Immature natural killer cell (primary cell): ENCODE measurements around the gene STIM1. TPM values are rescaled to one million over a fixed set of nuclear protein-coding genes. Genes with fewer than 3 reads are reported as not detected.
"Not testable (repeated sequence)": the region's sequence is repeated elsewhere in the genome, so short reads cannot be mapped to it uniquely, and the experiment has no call there.

Source experiments
- DNase-seq, 3 donors: peaks; one replicate each; pipeline ENCODE4 v3.0.0; 2022; ENCODE audit warnings: mixed read lengths in 1 of 3
- H3K27ac Mint-ChIP-seq, 6 donors: one replicate each; pipeline ENCODE4 v1.8.0; 2020; ENCODE audit warnings: mixed read lengths in 6 of 6, mild to moderate bottlenecking in 5 of 6, inconsistent platforms in 4 of 6, moderate library complexity in 3 of 6
- H3K27me3 Mint-ChIP-seq, 3 donors: one replicate each; pipeline ENCODE4 v1.8.0; 2020 to 2021; ENCODE audit warnings: low read depth in 3 of 3, mild to moderate bottlenecking in 3 of 3, mixed read lengths in 3 of 3, moderate library complexity in 3 of 3, inconsistent platforms in 1 of 3
- H3K36me3 Mint-ChIP-seq, 3 donors: one replicate each; pipeline ENCODE4 v1.8.0; 2020; ENCODE audit warnings: mixed read lengths in 3 of 3, inconsistent platforms in 2 of 3, mild to moderate bottlenecking in 2 of 3
- H3K4me1 Mint-ChIP-seq, 2 donors: one replicate each; pipeline ENCODE4 v1.8.0; 2020; ENCODE audit warnings: inconsistent platforms in 2 of 2, mild to moderate bottlenecking in 2 of 2, mixed read lengths in 2 of 2, moderate library complexity in 1 of 2
- H3K4me3 Mint-ChIP-seq, 5 donors: one replicate each; pipeline ENCODE4 v1.8.0; 2020; ENCODE audit warnings: mild to moderate bottlenecking in 5 of 5, mixed read lengths in 5 of 5, inconsistent platforms in 3 of 5, moderate library complexity in 3 of 5
- H3K9me3 Mint-ChIP-seq, 6 donors: one replicate each; pipeline ENCODE4 v1.8.0; 2020; ENCODE audit warnings: mild to moderate bottlenecking in 6 of 6, mixed read lengths in 6 of 6, inconsistent platforms in 4 of 6, moderate library complexity in 3 of 6
- polyA plus RNA-seq, 3 donors: library from polyadenylated mRNA; unstranded; fragments of 300-500 nt; fragmentation: Illumina TruSeq; gene quantifications; one replicate each; pipeline ENCODE4 v1.2.3, GENCODE V29; 2021

Gene STIM1
- polyA plus RNA-seq, 3 donors from 2014 or later: 28.7 to 53.1 (median 45.5) TPM

DNA sequence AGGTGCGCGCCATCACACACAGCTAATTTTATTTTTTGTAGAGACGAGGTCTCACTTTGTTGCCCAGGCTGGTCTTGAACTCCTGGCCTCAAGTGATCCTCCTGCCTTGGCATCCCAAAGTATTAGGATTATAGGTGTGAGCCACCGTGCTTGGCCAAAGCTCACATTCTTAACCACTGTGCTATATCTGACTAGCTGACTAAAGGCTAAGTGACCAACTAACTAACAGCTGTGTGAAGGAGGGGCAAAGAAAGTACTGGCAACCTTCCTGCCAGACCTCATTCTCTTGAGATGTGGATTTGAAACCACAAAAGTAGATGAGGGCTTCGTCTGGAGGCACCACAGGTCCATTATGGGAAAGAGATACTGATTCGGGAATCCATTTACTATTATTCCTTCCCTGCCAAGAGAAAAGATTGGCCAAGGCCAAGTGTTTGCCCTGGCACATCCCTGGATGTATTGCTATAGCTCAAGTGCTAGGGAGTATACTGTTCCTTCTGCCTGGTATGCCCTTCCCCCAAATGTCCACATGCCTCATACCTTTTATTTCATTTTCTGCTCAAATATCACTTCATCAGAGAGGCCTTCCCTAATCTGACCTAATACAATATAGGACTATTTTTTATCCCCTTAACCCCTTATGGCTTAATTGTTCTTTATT is 186.4 kb downstream of the STIM1 start:
- Mint-ChIP-seq H3K36me3 (peaks cover 0 to 4% (median 0%) of the 10 kb centered on the region in 3 donors), H3K4me1 (peaks cover 52 to 80% of the 10 kb centered on the region in 2 donors), H3K27ac (peak overlapping the region in 3 of 6 donors; percentile 2 to 47 (median 5)), H3K9me3 (no peaks in the 10 kb centered on the region), H3K4me3 (no peak overlapping the region), H3K27me3 (peaks cover 0 to 1% (median 0%) of the 10 kb centered on the region in 3 donors)
- DNase-seq: no peak

DNA sequence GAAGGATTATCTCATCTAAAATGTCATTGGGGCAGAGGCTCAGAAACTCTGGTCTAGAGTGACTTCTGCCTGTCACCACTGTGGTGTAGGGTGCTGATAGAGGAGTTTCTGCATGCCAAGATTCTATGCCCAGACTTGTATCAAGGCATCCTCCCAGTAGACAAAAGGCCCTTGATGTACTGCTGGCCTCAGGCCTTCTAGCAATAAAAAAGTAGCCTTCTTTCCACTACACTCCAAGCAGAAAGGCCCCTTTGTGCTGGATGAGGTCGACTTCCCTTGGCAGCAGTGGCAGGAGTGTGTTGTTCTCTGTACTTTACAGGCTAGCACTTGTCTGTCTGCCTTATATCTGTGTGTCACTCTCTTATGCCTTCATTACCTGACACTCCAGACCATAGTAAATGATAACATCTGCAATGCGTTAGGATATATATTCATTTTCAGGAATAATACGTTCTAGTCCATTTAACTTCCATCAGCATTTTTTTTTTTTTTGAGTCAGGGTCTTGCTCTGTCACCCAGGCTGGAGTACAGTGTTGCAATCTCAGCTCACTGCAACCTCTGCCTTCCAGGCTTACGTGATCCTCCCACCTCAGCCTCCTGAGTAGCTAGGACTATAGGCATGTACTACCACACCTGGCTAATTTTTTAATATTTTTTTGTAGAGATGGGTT is 189.6 kb downstream of the STIM1 start:
- Mint-ChIP-seq H3K27ac (peak overlapping the region; percentile 5 to 61 (median 16)), H3K9me3 (no peaks in the 10 kb centered on the region), H3K27me3 (peaks cover 0 to 2% (median 1%) of the 10 kb centered on the region in 3 donors), H3K4me1 (peaks cover 48 to 72% of the 10 kb centered on the region in 2 donors), H3K4me3 (no peak overlapping the region), H3K36me3 (peaks cover 0 to 7% (median 3%) of the 10 kb centered on the region in 3 donors)
- no peak for DNase-seq

DNA sequence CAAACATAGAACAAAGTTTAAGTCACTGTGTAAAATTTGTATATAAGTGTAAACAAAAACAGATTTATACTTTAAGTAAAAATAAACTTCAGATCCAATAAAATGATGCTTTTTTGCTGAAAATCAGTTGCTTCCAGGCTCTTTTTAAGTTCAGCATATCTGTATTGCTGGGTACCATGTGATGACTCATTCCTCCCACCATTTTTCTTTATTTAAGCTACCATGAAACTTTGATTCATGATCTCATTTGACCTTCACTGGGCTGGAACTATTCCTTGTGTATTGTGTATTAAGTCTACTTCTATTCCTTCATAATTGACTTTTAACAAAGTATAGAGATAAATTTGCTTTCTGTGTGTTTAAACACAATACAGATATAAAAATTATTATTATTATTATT is 192.9 kb downstream of the STIM1 start:
- Mint-ChIP-seq H3K27me3 (peaks cover 0 to 4% (median 2%) of the 10 kb centered on the region in 3 donors), H3K9me3 (peaks cover 0 to 2% (median 0%) of the 10 kb centered on the region in 6 donors), H3K4me3 (no peak overlapping the region), H3K4me1 (peaks cover 30 to 44% of the 10 kb centered on the region in 2 donors), H3K27ac (peak overlapping the region in 4 of 6 donors; percentile 37 to 77 (median 56)), H3K36me3 (peaks cover 0 to 21% (median 19%) of the 10 kb centered on the region in 3 donors)
- no peak for DNase-seq

DNA sequence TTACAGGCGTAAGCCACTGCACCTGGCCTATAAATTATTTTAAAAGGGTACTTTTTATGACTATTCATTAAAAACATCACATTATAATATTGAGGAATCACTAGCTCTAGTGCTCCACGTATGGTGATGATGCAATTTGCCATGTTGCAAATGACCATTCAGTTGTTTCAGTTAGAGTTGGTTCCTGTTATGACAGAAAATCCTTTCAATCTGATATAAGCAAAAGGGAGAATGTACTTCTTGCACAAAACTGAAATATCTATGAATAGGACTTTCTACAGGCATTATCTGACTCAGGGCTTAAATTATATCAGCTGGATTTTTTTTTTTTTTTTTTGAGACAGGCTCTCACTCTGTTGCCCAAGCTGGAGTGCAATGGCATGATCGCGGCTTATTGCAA is 193.5 kb downstream of the STIM1 start:
- Mint-ChIP-seq H3K9me3 (peaks cover 0 to 2% (median 0%) of the 10 kb centered on the region in 6 donors), H3K36me3 (peaks cover 0 to 21% (median 19%) of the 10 kb centered on the region in 3 donors), H3K27me3 (peaks cover 0 to 4% (median 2%) of the 10 kb centered on the region in 3 donors), H3K4me3 (no peak overlapping the region), H3K27ac (no peak overlapping the region), H3K4me1 (peaks cover 28 to 40% of the 10 kb centered on the region in 2 donors)
- no peak for DNase-seq

DNA sequence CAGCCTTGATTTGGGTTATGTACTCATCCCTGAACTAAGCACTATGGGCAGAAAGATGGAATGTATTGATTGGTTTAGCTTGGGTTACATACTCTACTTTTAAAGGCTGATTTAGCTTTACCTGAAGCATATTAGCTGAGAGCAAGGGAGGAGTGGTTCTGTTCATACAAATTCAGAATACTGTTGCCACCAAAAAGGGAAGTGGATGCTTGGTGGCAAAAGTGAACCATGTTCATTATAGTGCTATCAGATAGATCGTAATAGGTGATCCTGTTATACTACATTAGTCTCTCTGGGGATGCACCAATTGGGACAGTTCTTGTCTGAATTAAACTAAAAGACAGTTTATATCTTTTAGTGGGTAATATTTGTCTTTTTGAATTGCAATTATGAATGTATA is 194.7 kb downstream of the STIM1 start:
- Mint-ChIP-seq H3K27me3 (peaks cover 0 to 4% (median 2%) of the 10 kb centered on the region in 3 donors), H3K36me3 (peaks cover under 1 to 21% (median 19%) of the 10 kb centered on the region in 3 donors), H3K4me3 (no peak overlapping the region), H3K4me1 (peaks cover 17 to 29% of the 10 kb centered on the region in 2 donors), H3K9me3 (peaks cover 0 to 2% (median 0%) of the 10 kb centered on the region in 6 donors), H3K27ac (peak overlapping the region in 1 of 6 donors; percentile 21)
- no peak for DNase-seq

DNA sequence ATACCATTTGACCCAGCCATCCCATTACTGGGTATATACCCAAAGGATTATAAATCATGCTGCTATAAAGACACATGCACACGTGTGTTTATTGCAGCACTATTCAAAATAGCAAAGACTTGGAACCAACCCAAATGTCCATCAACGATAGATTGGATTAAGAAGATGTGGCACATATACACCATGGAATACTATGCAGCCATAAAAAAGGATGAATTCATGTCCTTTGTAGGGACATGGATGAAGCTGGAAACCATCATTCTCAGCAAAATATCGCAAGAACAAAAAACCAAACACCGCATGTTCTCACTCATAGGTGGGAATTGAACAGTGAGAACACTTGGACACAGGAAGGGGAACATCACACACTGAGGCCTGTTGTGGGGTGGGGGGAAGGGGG is 197.7 kb downstream of the STIM1 start:
- not testable (repeated sequence) for H3K9me3 Mint-ChIP-seq, H3K27ac Mint-ChIP-seq, H3K27me3 Mint-ChIP-seq, DNase-seq, H3K4me3 Mint-ChIP-seq
- Mint-ChIP-seq H3K36me3 (peaks cover 13 to 34% (median 24%) of the 10 kb centered on the region in 3 donors), H3K4me1 (peaks cover 11 to 19% of the 10 kb centered on the region in 2 donors)

DNA sequence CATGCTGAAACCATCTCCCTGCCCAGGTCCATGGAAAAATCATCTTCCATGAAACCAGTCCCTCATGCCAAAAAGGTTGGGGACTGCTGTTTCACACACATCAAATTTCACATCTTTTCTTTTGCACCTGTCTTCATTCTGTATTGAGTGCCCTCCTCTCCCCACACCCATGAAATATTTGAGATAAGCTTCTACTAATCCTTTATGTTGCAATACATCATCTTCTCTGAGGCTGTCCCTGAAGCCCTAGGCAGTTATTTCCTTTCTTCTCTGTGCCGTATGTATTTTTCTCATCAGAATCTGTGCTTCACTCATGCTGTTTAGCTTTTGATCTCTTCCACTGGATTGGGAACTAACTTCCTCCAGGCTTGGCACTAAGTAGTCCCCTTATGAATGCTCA is 199.2 kb downstream of the STIM1 start:
- Mint-ChIP-seq H3K4me3 (no peak overlapping the region), H3K27ac (peak overlapping the region in 1 of 6 donors; percentile 42), H3K36me3 (peaks cover 13 to 45% (median 31%) of the 10 kb centered on the region in 3 donors), H3K9me3 (peaks cover 0 to 2% (median 0%) of the 10 kb centered on the region in 6 donors), H3K27me3 (peaks cover 0 to 4% (median 0%) of the 10 kb centered on the region in 3 donors), H3K4me1 (peaks cover 7 to 12% of the 10 kb centered on the region in 2 donors)
- DNase-seq: no peak

DNA sequence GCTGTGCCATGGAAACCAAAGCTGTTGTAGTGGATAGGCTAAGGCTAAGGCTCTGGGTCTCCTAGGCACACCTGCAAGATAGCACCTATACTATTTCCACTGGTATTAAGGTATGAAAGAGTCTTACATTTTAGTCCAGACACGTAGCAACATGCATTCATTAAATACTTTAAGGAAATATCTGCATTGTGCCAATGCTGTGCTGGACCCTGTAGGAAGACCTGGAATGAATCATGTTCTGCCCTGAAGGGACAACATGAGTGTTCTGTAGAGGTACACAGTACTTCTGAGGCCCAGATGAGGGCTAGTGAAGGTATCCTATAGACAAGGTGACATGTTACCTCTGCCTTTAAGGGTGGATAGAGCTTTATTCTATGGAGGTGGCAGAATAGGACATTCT is 204.0 kb downstream of the STIM1 start:
- Mint-ChIP-seq H3K27me3 (peaks cover 0 to 1% (median 0%) of the 10 kb centered on the region in 3 donors), H3K4me3 (no peak overlapping the region), H3K4me1 (peaks cover 9 to 19% of the 10 kb centered on the region in 2 donors), H3K9me3 (no peaks in the 10 kb centered on the region), H3K27ac (peak overlapping the region in 1 of 6 donors; percentile 33), H3K36me3 (peaks cover 16 to 45% (median 20%) of the 10 kb centered on the region in 3 donors)
- no peak for DNase-seq

DNA sequence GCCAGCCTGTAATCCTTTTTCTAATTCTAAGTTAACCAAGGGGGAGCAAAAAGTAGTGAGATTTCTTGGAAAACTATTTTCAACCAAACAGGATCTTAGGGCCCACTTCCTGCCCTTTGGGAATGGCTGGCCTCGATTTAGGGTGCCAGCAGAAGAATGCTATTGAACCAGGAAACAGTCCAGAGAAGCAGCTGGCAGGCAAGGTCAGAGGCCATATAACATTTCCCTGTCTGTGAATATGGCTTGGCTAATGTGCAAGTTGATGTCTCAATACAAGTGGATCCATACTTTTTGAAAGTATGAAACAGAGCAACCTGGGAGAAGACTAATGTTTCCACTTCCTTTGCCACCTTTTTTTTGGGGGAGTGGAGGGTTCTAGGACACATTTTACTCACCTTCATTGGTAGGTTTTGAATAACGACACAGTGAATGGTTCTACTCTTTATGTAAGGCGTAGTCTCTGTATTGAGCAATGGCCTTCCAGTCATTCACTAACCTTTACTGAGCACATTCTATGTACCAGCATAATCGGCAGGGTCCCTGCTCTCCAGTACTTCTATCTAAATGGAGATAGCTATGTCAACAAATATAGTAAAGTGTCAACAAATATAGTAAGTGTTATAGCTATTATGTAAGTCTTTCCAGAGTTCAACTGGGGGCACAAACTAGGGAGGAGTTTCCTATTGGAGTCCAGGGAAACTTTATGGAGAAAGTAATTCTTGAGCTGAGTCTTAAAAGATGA is 204.9 kb downstream of the STIM1 start:
- peak overlapping the region in 4 of 6 donors; percentile 30 to 60 (median 38) for H3K27ac Mint-ChIP-seq
- H3K4me3 Mint-ChIP-seq: no peak overlapping the region
- peaks cover 15 to 28% of the 10 kb centered on the region in 2 donors for H3K4me1 Mint-ChIP-seq
- peaks cover 16 to 45% (median 17%) of the 10 kb centered on the region in 3 donors for H3K36me3 Mint-ChIP-seq
- DNase-seq: no peak
- H3K27me3 Mint-ChIP-seq: peaks cover 0 to 1% (median 0%) of the 10 kb centered on the region in 3 donors
- no peaks in the 10 kb centered on the region for H3K9me3 Mint-ChIP-seq

DNA sequence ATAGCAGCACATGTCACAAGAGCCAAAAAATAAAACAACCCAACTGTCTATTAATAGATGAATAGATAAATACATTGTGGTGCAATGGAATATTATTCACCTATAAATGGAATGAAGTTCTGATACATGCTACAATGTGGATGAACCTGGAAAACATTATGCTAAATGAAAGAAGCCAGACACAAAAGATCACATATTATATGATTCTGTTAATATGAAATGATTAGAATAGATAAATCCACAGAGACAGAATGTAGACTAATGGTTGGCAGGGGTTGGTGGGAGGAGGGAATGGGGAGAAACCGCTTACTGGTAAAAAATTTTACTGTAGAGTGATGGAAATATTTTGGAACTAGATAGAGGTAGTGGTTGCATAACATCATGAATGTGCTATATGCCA is 206.2 kb downstream of the STIM1 start:
- peaks cover 0 to 1% (median 0%) of the 10 kb centered on the region in 3 donors for H3K27me3 Mint-ChIP-seq
- no peaks in the 10 kb centered on the region for H3K9me3 Mint-ChIP-seq
- peaks cover 28 to 41% of the 10 kb centered on the region in 2 donors for H3K4me1 Mint-ChIP-seq
- H3K36me3 Mint-ChIP-seq: peaks cover 11 to 38% (median 14%) of the 10 kb centered on the region in 3 donors
- H3K27ac Mint-ChIP-seq: peak overlapping the region in 1 of 6 donors; percentile 31
- no peak for DNase-seq
- H3K4me3 Mint-ChIP-seq: no peak overlapping the region

DNA sequence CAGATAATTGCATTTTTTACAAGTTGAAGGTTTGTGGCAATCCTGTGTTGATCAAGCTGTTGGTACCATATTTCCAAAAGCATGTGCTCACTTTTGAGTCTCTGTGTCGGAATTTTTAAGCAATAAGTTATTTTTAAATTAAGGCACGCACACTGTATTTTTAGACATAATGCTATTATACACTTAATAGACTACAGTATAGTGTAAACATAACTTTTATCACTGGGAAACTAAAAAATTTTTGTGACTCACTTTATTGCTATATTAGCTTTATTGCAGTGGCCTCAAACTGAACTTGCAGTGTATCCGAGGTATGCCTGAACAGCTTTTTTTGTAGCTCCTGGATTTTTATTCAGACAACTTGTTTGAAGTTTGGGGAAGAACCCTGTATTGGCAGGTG is 207.9 kb downstream of the STIM1 start:
- no peak overlapping the region for H3K4me3 Mint-ChIP-seq
- H3K9me3 Mint-ChIP-seq: no peaks in the 10 kb centered on the region
- H3K27ac Mint-ChIP-seq: no peak overlapping the region
- DNase-seq: no peak
- peaks cover 42 to 52% of the 10 kb centered on the region in 2 donors for H3K4me1 Mint-ChIP-seq
- peaks cover 7 to 31% (median 10%) of the 10 kb centered on the region in 3 donors for H3K36me3 Mint-ChIP-seq
- peaks cover 0 to 1% (median 0%) of the 10 kb centered on the region in 3 donors for H3K27me3 Mint-ChIP-seq

DNA sequence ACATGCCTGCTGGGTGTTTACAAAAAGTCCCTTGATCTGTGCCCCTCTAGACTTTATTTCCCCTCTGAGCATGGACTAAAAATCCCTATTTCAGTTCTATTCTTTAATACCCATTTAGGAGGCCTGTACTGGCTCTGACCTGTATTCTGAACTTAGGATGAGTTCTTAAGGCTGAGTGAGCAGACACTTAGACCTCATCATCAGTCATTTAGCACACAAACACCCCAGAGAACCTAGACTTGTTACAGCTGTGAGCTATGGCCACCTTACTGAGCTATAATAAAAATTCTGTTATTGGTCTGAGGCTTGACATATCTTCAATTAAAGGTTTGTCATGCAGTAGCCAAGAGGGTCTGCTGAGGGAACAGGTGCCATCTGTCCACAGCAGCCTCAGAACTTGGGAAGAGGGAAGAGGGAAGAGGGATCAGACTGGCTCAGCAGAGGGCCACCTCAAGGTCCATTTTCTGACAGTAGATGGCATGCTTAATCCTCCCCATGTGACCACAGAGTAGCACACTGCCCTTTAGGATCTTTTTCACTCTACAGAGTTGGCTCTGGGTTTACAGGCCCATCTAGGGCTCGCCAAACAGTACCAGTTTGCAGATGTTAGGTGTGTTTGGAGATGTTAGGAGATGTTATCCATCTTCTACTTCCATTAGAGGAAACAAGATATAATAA is 209.0 kb downstream of the STIM1 start:
- H3K4me1 Mint-ChIP-seq: peaks cover 52 to 63% of the 10 kb centered on the region in 2 donors
- H3K4me3 Mint-ChIP-seq: no peak overlapping the region
- H3K27me3 Mint-ChIP-seq: peaks cover 0 to 1% (median 0%) of the 10 kb centered on the region in 3 donors
- H3K27ac Mint-ChIP-seq: peak overlapping the region in 5 of 6 donors; percentile 8 to 80 (median 47)
- DNase-seq: no peak
- H3K36me3 Mint-ChIP-seq: peaks cover 5 to 21% (median 7%) of the 10 kb centered on the region in 3 donors
- H3K9me3 Mint-ChIP-seq: no peaks in the 10 kb centered on the region

DNA sequence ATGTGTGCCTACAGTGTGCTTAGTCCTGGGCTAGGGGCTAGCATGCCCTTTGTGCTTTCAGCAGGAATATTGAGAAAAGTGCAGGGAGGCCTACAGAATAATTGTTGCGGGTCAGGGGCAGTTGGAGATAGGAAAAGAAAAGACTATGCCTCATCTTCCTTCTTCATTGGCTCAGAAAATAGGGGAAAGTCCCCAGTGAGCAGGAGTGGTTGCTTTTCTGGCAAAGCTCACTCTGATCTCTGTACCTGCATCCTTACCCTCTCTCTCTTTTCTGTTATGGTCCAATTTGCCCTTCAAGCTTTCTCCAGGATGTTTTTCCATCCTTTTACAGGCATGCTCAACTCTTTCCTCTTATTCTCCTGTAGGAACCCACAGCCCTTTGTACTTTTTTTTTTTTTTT is 209.6 kb downstream of the STIM1 start:
- Mint-ChIP-seq H3K36me3 (peaks cover 2 to 14% (median 4%) of the 10 kb centered on the region in 3 donors), H3K4me3 (no peak overlapping the region), H3K27ac (peak overlapping the region in 5 of 6 donors; percentile 21 to 82 (median 37)), H3K27me3 (peaks cover 0 to 1% (median 0%) of the 10 kb centered on the region in 3 donors), H3K4me1 (peaks cover 56 to 70% of the 10 kb centered on the region in 2 donors), H3K9me3 (no peaks in the 10 kb centered on the region)
- DNase-seq: no peak
